PC-3 (cell line): ENCODE measurements around the gene MIPOL1. TPM values are rescaled to one million over a fixed set of nuclear protein-coding genes. Genes with fewer than 3 reads are reported as not detected.

Experiments used
- ATAC-seq: fragments of 200-7000 bp; cut with Tn5 transposase; 2 replicates; pipeline ENCODE4 v1.9.1; 2020; ENCODE audit warnings: mild to moderate bottlenecking, moderate library complexity
- BruUV-seq: library from RNA; stranded (reverse); fragments of 400-500 nt; replicated peaks from 2 replicates; lab custom pipeline; 2021; lab: Mats Ljungman, UMichigan
- CTCF ChIA-PET: fragments of 300-600 bp; sonication (Branson Sonifier 250); formaldehyde crosslinking; loops from one replicate; lab custom pipeline; 2022; ENCODE audit warnings: antibody characterized with exemption; lab: Charles Lee
- POLR2A ChIA-PET: fragments of 300-600 bp; sonication (Branson Sonifier 250); formaldehyde crosslinking; loops from one replicate; lab custom pipeline; 2022; ENCODE audit warnings: antibody characterized with exemption; ENCODE audit not compliant: unreplicated experiment; lab: Charles Lee
- DNase-seq: peaks from one replicate; pipeline ENCODE4 v3.0.0-alpha.2; 2015
- H2AFZ ChIP-seq: fragments of 300-600 bp; sonication (generic); 2 replicates; pipeline ENCODE4 v1.6.0; 2016; ENCODE audit warnings: antibody characterized with exemption, low read length
- H3F3A ChIP-seq: fragments of 300-600 bp; sonication (generic); one replicate; pipeline ENCODE4 v1.6.0; 2017; ENCODE audit warnings: antibody characterized with exemption, low read length, control low read depth, mild to moderate bottlenecking; ENCODE audit not compliant: unreplicated experiment
- H3K27ac ChIP-seq: fragments of 300-600 bp; sonication (generic); 2 replicates; pipeline ENCODE4 v1.5.1; 2016; ENCODE audit warnings: mild to moderate bottlenecking, low read length
- H3K27me3 ChIP-seq: fragments of 300-600 bp; sonication (generic); 2 replicates; pipeline ENCODE4 v1.6.1; 2016; ENCODE audit warnings: low read length, mixed read lengths
- H3K36me3 ChIP-seq: fragments of 300-600 bp; sonication (generic); 2 replicates; pipeline ENCODE4 v1.6.1; 2016; ENCODE audit warnings: low read depth, mixed run types, low read length, mixed read lengths
- H3K4me1 ChIP-seq: fragments of 300-600 bp; sonication (generic); 2 replicates; pipeline ENCODE4 v1.5.1; 2016; ENCODE audit warnings: low read length; ENCODE audit not compliant: insufficient read depth
- H3K4me2 ChIP-seq: fragments of 300-600 bp; sonication (generic); 2 replicates; pipeline ENCODE4 v1.6.0; 2016; ENCODE audit warnings: low read length
- H3K4me3 ChIP-seq: fragments of 300-600 bp; sonication (generic); 2 replicates; pipeline ENCODE4 v1.5.1; 2016; ENCODE audit warnings: mild to moderate bottlenecking, low read length, mixed read lengths
- H3K79me2 ChIP-seq: fragments of 300-600 bp; sonication (generic); 2 replicates; pipeline ENCODE4 v1.6.1; 2017; ENCODE audit warnings: low read length, mixed read lengths
- H3K9ac ChIP-seq: fragments of 300-600 bp; sonication (generic); 2 replicates; pipeline ENCODE4 v1.6.0; 2016; ENCODE audit warnings: mild to moderate bottlenecking, low read length
- H3K9me2 ChIP-seq: fragments of 300-600 bp; sonication (generic); replicated peaks from 2 replicates; pipeline ENCODE4 v1.6.1; 2016; ENCODE audit warnings: mixed run types, low read length, mixed read lengths
- H3K9me3 ChIP-seq: fragments of 300-600 bp; sonication (generic); 2 replicates; pipeline ENCODE4 v1.6.1; 2016; ENCODE audit warnings: low read length, mixed read lengths
- H4K20me1 ChIP-seq: fragments of 300-600 bp; sonication (generic); 2 replicates; pipeline ENCODE4 v1.6.1; 2016; ENCODE audit warnings: low read length, mixed read lengths
- EZH2 ChIP-seq: fragments of 300-600 bp; sonication (generic); IDR thresholded peaks from one replicate; pipeline ENCODE4 v1.6.1; 2017; ENCODE audit warnings: antibody characterized with exemption, mild to moderate bottlenecking, low read length; ENCODE audit not compliant: unreplicated experiment
- EZH2phosphoT487 ChIP-seq: fragments of 300-600 bp; sonication (generic); IDR thresholded peaks from 2 replicates; pipeline ENCODE4 v1.6.1; 2018; ENCODE audit warnings: mild to moderate bottlenecking, antibody characterized with exemption, low read length, borderline replicate concordance
- intact Hi-C: fragments of 100-400 bp; cut with micrococcal nuclease; formaldehyde crosslinking; loops from 2 replicates; pipeline ENCODE4 v1.9.0; 2023
- total RNA-seq: library from RNA; depleted of rRNA; stranded (reverse); fragments of >200 nt; gene quantifications from 2 replicates; pipeline ENCODE4 v1.2.3, GENCODE V29; 2014
- TF ChIP-seq, protein P1 (sequence below): fragments of 300-600 bp; sonication (generic); conservative IDR thresholded peaks from 2 replicates; pipeline ENCODE4 v1.5.1; 2017; ENCODE audit warnings: antibody characterized with exemption, low read depth, mild to moderate bottlenecking, low read length

Gene MIPOL1
- total RNA-seq, 1 experiment from 2014 or later = 22.5 TPM

DNA sequence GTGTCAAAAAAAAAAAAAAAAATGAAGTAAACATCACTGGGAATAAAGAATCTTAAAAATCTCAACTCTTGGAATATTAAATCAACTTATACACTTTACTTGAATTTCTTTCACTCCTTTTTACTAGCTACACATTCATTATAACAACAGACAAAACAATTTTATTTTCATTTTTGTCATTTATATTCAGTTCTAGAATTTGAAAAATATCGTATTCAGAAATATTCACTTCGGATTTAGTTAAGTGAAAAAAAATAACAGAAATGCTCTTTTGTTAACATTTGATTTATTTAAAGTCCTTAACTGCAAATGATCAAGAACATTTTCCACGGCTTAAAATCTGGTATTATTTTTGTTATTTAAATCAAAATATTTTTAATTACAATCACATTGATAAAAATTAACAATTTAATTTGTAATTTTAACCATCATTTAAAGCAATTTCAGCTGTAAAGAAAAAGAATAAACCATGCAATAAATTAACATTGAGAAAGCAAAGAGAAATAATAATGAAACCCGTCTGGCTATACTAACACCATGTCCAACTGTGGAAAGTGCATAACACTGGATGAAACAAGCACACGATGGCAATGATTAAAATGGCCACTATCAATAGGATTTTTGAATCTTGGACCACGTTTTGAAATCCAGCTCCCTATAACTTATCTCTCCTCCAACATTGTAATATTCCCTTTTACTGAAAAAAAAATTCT is 392.1 kb downstream of the MIPOL1 start:
- peaks cover 53% of the 10 kb centered on the region for H3K36me3 ChIP-seq
- H3K9me2 ChIP-seq = no peaks in the 10 kb centered on the region
- no peaks in the 10 kb centered on the region for H3K27me3 ChIP-seq
- peaks cover 97% of the 10 kb centered on the region for H3K79me2 ChIP-seq
- POLR2A ChIA-PET = interaction anchor here (0.5 to 0.8 kb wide), 4 partner anchors 42 to 388 kb away, joined by 3 to 15 read pairs (median 4); no protein-coding TSS in a partner anchor
- DNase-seq = peak; percentile 55
- BruUV-seq = no TSS peak
- no peaks in the 10 kb centered on the region for H3K9me3 ChIP-seq
- no peaks in the 10 kb centered on the region for H3F3A ChIP-seq
- no peak for ATAC-seq
- H3K9ac ChIP-seq = peak overlapping the region; percentile 99
- H4K20me1 ChIP-seq = peaks cover 27% of the 10 kb centered on the region
- H3K4me2 ChIP-seq = peak overlapping the region; percentile 89
- H3K27ac ChIP-seq = peak overlapping the region; percentile 99
- H2AFZ ChIP-seq = no peak overlapping the region
- no peak for TF ChIP-seq EZH2
- no peak for TF ChIP-seq EZH2phosphoT487
- TF ChIP-seq, protein P1, sequence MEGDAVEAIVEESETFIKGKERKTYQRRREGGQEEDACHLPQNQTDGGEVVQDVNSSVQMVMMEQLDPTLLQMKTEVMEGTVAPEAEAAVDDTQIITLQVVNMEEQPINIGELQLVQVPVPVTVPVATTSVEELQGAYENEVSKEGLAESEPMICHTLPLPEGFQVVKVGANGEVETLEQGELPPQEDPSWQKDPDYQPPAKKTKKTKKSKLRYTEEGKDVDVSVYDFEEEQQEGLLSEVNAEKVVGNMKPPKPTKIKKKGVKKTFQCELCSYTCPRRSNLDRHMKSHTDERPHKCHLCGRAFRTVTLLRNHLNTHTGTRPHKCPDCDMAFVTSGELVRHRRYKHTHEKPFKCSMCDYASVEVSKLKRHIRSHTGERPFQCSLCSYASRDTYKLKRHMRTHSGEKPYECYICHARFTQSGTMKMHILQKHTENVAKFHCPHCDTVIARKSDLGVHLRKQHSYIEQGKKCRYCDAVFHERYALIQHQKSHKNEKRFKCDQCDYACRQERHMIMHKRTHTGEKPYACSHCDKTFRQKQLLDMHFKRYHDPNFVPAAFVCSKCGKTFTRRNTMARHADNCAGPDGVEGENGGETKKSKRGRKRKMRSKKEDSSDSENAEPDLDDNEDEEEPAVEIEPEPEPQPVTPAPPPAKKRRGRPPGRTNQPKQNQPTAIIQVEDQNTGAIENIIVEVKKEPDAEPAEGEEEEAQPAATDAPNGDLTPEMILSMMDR = no peak
- H3K4me1 ChIP-seq = peaks cover 30% of the 10 kb centered on the region
- intact Hi-C loops = loop anchor here (1.0 to 10.0 kb wide), 2 partner anchors 338 to 415 kb away; partner anchors contain the start of gene SLC25A21
- CTCF ChIA-PET = no interaction called here
- H3K4me3 ChIP-seq = peak overlapping the region; percentile 96

DNA sequence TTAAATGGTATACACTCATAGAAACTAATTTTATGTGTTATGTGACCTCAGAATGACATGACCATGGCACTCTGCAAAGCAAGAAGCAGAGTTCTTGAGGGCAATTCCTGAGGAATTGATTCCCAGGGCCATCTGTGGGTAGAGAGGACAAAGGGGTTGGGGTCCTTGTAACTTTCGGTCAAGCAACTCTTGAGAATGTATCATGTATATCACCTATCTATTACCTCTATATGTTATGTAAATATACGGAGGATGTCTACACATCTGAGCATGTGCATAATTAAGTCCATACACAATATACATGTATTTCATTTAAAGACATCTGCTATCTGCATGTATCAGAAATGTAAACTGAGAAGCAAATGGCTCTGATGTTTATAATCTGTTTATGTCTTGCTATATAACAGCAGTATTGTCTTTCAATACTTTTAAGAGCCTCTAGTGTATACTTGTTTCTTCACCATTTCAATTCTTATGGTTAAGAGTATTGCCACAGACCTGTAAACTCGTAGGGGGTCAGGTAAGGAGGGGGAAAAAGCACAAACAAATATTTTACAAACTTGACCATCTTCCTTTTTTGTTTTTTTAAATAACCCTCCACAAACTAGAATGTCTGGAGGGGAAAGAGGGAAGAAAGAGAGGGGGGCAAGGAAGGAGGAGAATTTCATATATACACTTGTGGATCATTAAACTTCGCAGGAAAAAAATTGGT is 392.8 kb downstream of the MIPOL1 start:
- intact Hi-C loops = loop anchor here (1.0 kb wide), 1 partner anchor 338 kb away; no protein-coding TSS in a partner anchor
- Histone ChIP-seq H3K79me2 (peaks cover 93% of the 10 kb centered on the region), H3K9ac (peak overlapping the region; percentile 99), H3K9me3 (no peaks in the 10 kb centered on the region), H3K27ac (peak overlapping the region; percentile 99), H3F3A (no peaks in the 10 kb centered on the region), H3K9me2 (no peaks in the 10 kb centered on the region), H3K36me3 (peaks cover 53% of the 10 kb centered on the region), H3K4me1 (peaks cover 25% of the 10 kb centered on the region), H3K4me2 (peak overlapping the region; percentile 89), H2AFZ (no peak overlapping the region), H4K20me1 (peaks cover 27% of the 10 kb centered on the region), H3K4me3 (peak overlapping the region; percentile 96), H3K27me3 (no peaks in the 10 kb centered on the region)
- no peak for TF ChIP-seq EZH2
- TF ChIP-seq EZH2phosphoT487 = no peak
- TF ChIP-seq, protein P1 = no peak
- BruUV-seq = TSS peak; percentile 0
- ATAC-seq (no peak), DNase-seq (peak; percentile 40)
- ChIA-PET CTCF (interaction anchor here (0.8 to 1.5 kb wide), 4 partner anchors 250 to 360 kb away, joined by 3 to 9 read pairs (median 6); no protein-coding TSS in a partner anchor), POLR2A (interaction anchor here (0.7 kb wide), 1 partner anchor 280 kb away, joined by 4 read pairs; no protein-coding TSS in a partner anchor)
